ENCODE measurements around the gene ARHGAP44. TPM values are rescaled to one million over a fixed set of nuclear protein-coding genes. Genes with fewer than 3 reads are reported as not detected.

The ARHGAP44 gene
- total and polyA plus RNA-seq, 4 donors: 0.14 to 1.3 (median 0.42) TPM

GRCh38 chr17:12739500-12739899 lies 49.8 kb upstream of the ARHGAP44 start:
- Histone ChIP-seq H3K36me3 (ENCODE audit: control insufficient read depth in 4 of 4, insufficient read depth in 3 of 4, low read depth in 1 of 4, low read length in 3 of 4) (no peaks in the 10 kb centered on the region), H3K4me3 (ENCODE audit: low read depth in 1 of 3, low read length in 3 of 3) (no peak overlapping the region), H3K9ac (ENCODE audit: low read depth in 1 of 2, low read length in 2 of 2) (no peak overlapping the region), H3K4me1 (ENCODE audit: control insufficient read depth in 4 of 4, insufficient read depth in 4 of 4, low read length in 3 of 4) (peaks cover 0 to 4% (median 0%) of the 10 kb centered on the region in 4 donors), H3K27ac (ENCODE audit: low read depth in 1 of 2, low read length in 2 of 2) (no peak overlapping the region), H3K9me3 (ENCODE audit: control insufficient read depth in 4 of 4, low read length in 3 of 4) (no peaks in the 10 kb centered on the region), H3K27me3 (ENCODE audit: control insufficient read depth in 4 of 4, insufficient read depth in 4 of 4, low read length in 3 of 4) (peaks cover 0 to 2% (median 0%) of the 10 kb centered on the region in 4 donors)
- TF ChIP-seq ATF3 (IDR thresholded peaks at IDR 0.05): no peak
- TF ChIP-seq HNF4G (IDR thresholded peaks at IDR 0.05): no peak
- no peak for TF ChIP-seq FOXA2 (IDR thresholded peaks at IDR 0.05)
- TF ChIP-seq CTCF (IDR thresholded peaks at IDR 0.05; ENCODE audit: low read depth, low read length, missing input control): no peak
- no peak for TF ChIP-seq YY1 (IDR thresholded peaks at IDR 0.05)
- 70% methylated on average over 4 of the region's 4 CpGs for WGBS
- DNase-seq (ENCODE audit: low spot score): no peak

GRCh38 chr17:12743046-12743445 lies 46.3 kb upstream of the ARHGAP44 start:
- Histone ChIP-seq H3K4me3 (ENCODE audit: low read depth in 1 of 3, low read length in 3 of 3) (no peak overlapping the region), H3K36me3 (ENCODE audit: control insufficient read depth in 4 of 4, insufficient read depth in 3 of 4, low read depth in 1 of 4, low read length in 3 of 4) (no peaks in the 10 kb centered on the region), H3K9me3 (ENCODE audit: control insufficient read depth in 4 of 4, low read length in 3 of 4) (no peaks in the 10 kb centered on the region), H3K9ac (ENCODE audit: low read depth in 1 of 2, low read length in 2 of 2) (no peak overlapping the region), H3K27ac (ENCODE audit: low read depth in 1 of 2, low read length in 2 of 2) (no peak overlapping the region), H3K4me1 (ENCODE audit: control insufficient read depth in 4 of 4, insufficient read depth in 4 of 4, low read length in 3 of 4) (peaks cover 0 to 4% (median 0%) of the 10 kb centered on the region in 4 donors), H3K27me3 (ENCODE audit: control insufficient read depth in 4 of 4, insufficient read depth in 4 of 4, low read length in 3 of 4) (no peaks in the 10 kb centered on the region)
- no peak for DNase-seq (ENCODE audit: low spot score)
- WGBS: 68% methylated on average over 3 of the region's 3 CpGs
- TF ChIP-seq NR2F2 (IDR thresholded peaks at IDR 0.05) (no peak), RAD21 (IDR thresholded peaks at IDR 0.05) (no peak), RXRA (IDR thresholded peaks at IDR 0.05) (no peak), CTCF (IDR thresholded peaks at IDR 0.05; ENCODE audit: low read depth, low read length, missing input control) (no peak), FOXA1 (IDR thresholded peaks at IDR 0.05) (no peak), HNF4A (conservative IDR thresholded peaks at IDR 0.05) (no peak), JUND (IDR thresholded peaks at IDR 0.05) (no peak)

- Histone ChIP-seq H3K9ac (ENCODE audit: low read depth in 1 of 2, low read length in 2 of 2) (no peak overlapping the region), H3K27me3 (ENCODE audit: control insufficient read depth in 4 of 4, insufficient read depth in 4 of 4, low read length in 3 of 4) (no peaks in the 10 kb centered on the region), H3K4me1 (ENCODE audit: control insufficient read depth in 4 of 4, insufficient read depth in 4 of 4, low read length in 3 of 4) (peaks cover 0 to 4% (median 0%) of the 10 kb centered on the region in 4 donors), H3K9me3 (ENCODE audit: control insufficient read depth in 4 of 4, low read length in 3 of 4) (no peaks in the 10 kb centered on the region), H3K36me3 (ENCODE audit: control insufficient read depth in 4 of 4, insufficient read depth in 3 of 4, low read depth in 1 of 4, low read length in 3 of 4) (no peaks in the 10 kb centered on the region), H3K4me3 (ENCODE audit: low read depth in 1 of 3, low read length in 3 of 3) (no peak overlapping the region), H3K27ac (ENCODE audit: low read depth in 1 of 2, low read length in 2 of 2) (no peak overlapping the region)
- no peak for DNase-seq (ENCODE audit: low spot score)
- 84% methylated on average over 5 of the region's 5 CpGs for WGBS
- TF ChIP-seq YY1 (IDR thresholded peaks at IDR 0.05) (no peak), HNF4A (conservative IDR thresholded peaks at IDR 0.05) (no peak), RAD21 (IDR thresholded peaks at IDR 0.05) (no peak)
Measured at GRCh38 chr17:12744298-12744697, 45.0 kb upstream of the ARHGAP44 start.
